Measurements from ENCODE around the gene RTN4.

GRCh38 chr2:55043841-55044240 lies 6.4 kb downstream of the RTN4 start:
- TF ChIP-seq, protein P1, sequence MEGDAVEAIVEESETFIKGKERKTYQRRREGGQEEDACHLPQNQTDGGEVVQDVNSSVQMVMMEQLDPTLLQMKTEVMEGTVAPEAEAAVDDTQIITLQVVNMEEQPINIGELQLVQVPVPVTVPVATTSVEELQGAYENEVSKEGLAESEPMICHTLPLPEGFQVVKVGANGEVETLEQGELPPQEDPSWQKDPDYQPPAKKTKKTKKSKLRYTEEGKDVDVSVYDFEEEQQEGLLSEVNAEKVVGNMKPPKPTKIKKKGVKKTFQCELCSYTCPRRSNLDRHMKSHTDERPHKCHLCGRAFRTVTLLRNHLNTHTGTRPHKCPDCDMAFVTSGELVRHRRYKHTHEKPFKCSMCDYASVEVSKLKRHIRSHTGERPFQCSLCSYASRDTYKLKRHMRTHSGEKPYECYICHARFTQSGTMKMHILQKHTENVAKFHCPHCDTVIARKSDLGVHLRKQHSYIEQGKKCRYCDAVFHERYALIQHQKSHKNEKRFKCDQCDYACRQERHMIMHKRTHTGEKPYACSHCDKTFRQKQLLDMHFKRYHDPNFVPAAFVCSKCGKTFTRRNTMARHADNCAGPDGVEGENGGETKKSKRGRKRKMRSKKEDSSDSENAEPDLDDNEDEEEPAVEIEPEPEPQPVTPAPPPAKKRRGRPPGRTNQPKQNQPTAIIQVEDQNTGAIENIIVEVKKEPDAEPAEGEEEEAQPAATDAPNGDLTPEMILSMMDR (IDR thresholded peaks at IDR 0.05) = no peak
- TF ChIP-seq POLR2A (IDR thresholded peaks at IDR 0.05) = no peak

All from heart left ventricle (tissue), 13 donors.